DLD1 (cell line): ENCODE measurements around the gene GHR.

ENCODE experiments used
- in situ Hi-C: cut with HindIII; loops from 2 replicates; pipeline ENCODE4 v1.10.0; 2017; ENCODE audit warnings: low sequenced_read_pairs

The GHR gene

DNA sequence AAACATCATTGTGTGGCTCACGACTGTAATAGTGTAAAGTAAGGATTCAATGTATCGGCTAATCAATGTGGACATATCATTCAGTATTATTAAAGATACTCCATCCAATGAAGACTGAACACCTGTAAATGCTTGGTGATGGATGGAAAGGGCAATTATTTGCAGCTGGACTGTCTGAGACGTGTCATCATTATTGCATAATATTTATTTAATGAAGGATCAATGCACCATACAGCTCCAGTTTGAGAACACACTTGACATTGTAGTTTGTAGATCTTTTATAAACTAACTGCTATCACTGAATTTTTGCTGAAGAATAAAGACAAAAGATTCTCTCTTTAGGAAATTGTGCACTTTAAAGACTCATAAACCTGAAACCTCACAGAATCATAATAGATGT lies 215.7 kb downstream of the GHR start:
- in situ Hi-C loops = no loop called here

GRCh38 chr5:42640835-42641234 lies 217.6 kb downstream of the GHR start:
- in situ Hi-C loops = no loop called here

DNA sequence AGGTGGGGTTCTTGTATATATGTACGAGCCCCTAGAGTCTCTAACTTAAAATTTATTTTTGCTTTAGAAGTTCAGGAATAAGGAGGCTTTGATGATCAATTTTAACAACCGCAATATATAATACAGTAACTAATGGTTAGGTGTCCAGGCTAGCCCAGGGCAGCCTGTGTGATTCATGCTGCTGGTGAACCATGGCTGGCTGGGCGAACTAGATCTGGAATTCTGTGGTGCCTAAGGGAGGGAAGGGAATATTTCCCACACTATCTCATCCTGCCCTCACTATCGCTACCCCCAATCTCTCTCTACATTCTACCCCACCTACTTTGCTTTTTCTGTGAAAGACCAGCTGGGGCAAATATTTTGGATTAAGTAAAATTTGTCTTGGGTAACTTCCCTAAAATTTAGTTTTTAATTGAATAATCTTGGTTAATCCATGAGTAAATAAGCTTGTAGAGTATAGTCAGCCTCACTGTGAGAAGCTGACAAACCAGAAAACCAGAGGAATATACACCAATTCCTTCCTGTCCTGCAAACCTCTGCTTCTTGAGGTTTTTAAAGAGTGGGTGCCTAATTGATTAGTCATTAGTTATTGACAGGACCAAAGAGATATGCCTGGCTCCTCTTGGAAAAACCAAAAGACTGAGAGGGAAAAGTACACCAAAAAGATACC lies 218.2 kb downstream of the GHR start:
- in situ Hi-C loops = no loop called here

DNA sequence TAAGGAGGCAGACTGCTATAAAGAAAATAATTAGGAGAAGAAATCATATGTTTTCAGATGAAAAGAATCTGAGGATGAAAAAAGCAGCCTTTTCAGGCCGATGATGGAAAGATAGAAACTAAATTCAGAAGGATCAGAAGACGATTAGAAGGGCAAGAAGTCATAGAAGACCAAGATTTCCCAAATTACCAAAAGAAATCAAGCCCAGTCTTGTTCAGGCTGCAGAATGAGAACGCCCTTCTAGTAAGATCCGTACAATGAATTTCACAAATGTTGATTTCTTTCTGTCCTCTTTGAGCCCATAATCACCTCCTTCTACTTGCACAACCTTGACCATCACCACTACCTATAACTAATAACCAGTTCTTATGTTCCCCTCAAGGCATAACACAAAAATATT lies 218.8 kb downstream of the GHR start:
- in situ Hi-C loops = no loop called here

GRCh38 chr5:42643360-42643759 lies 220.1 kb downstream of the GHR start:
- in situ Hi-C loops = no loop called here

- in situ Hi-C loops = no loop called here
Measured at GRCh38 chr5:42645138-42645537, 221.9 kb downstream of the GHR start.

- in situ Hi-C loops = no loop called here
Measured at GRCh38 chr5:42648036-42648435, 224.8 kb downstream of the GHR start.

DNA sequence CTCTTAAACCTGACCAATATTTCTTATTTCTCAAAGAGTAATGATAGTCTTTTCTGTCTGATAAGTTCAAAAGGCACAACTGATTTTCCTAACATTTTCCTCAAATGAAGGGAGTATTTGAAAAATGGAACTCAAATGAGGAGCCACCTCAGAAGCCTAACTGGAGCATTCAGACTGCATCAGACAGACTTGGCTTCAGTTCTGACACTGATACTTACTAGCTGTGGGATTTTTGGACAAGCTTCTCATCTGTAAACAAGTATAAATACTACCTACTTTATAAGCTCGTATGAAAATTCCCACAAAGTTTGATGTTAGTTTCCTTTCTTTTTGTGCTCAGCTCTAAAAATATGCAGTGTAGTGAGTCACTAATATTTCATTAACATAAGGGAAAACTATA lies 225.7 kb downstream of the GHR start:
- in situ Hi-C loops = no loop called here

GRCh38 chr5:42650084-42650483 lies 226.8 kb downstream of the GHR start:
- in situ Hi-C loops = loop anchor here (10.0 kb wide), 1 partner anchor 75 kb away; no protein-coding TSS in a partner anchor

DNA sequence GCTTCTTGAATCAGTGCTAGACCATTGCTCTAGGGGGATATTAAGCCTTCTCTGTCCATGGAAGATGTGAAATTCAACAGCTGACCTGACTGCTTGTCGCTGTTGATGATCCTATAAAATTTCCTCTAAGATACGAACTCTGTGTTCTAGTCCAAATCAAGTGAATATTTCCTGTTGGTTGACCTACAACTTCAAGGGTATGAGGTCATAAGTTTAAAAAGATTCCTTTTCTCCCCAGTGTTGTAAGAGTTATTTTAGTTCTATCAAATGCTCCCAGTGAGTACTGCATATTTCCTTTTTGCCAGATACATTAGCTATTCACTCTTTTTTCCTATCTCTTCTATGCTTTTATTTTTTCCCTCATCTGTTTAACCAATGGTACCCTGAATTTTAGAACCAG lies 230.5 kb downstream of the GHR start:
- in situ Hi-C loops = loop anchor here (10.0 kb wide), 1 partner anchor 71 kb away; no protein-coding TSS in a partner anchor

DNA sequence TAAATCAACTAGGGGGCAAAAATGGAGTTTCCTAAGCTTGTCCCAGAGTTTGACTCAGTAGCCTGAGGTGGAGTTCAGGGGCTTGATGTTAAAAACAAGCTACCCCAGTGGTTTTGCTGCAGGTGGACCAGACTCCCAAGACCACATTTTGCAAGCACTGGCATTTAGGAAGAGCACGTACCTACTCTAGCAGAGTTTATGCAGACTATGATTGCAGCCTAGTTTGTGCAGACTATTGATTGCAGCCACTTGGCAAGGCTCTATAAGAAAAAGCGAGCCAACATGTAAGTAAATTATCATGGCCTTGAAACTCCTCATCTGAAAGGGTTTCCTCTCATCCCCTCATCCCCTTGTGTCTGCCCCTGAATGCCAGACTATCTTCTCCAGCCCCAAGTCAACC lies 231.4 kb downstream of the GHR start:
- in situ Hi-C loops = loop anchor here (10.0 kb wide), 1 partner anchor 70 kb away; no protein-coding TSS in a partner anchor

- in situ Hi-C loops = loop anchor here (10.0 kb wide), 1 partner anchor 69 kb away; no protein-coding TSS in a partner anchor
Measured at GRCh38 chr5:42655982-42656650, 232.9 kb downstream of the GHR start.

GRCh38 chr5:42656651-42657015 lies 233.4 kb downstream of the GHR start:
- in situ Hi-C loops = loop anchor here (10.0 kb wide), 1 partner anchor 68 kb away; no protein-coding TSS in a partner anchor

DNA sequence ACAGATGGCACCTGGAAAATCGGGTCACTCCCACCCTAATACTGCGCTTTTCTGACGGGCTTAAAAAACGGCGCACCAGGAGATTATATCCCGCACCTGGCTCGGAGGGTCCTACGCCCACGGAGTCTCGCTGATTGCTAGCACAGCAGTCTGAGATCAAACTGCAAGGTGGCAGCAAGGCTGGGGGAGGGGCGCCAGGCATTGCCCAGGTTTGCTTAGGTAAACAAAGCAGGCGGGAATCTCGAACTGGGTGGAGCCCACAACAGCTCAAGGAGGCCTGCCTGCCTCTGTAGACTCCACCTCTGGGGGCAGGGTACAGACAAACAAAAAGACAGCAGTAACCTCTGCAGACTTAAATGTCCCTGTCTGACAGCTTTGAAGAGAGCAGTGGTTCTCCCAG lies 236.6 kb downstream of the GHR start:
- in situ Hi-C loops = loop anchor here (10.0 kb wide), 1 partner anchor 65 kb away; no protein-coding TSS in a partner anchor

DNA sequence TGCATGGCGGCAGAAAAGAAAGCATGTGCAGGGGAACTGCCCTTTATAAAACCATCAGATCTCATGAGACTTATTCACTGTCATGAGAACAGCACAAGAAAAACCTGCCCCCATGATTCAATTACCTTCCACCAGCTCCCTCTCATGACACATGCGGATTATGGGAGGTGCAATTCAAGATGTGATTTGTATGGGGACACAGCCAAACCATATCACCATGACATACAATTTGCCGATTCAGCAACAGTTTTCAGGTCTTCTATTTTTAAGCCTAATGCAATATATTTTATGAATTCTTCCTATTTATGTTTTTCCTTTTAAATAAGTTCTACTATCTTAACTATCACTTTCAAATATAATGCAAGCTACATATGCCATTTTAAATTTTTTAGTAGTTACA lies 242.6 kb downstream of the GHR start:
- in situ Hi-C loops = no loop called here

GRCh38 chr5:42666869-42667268 lies 243.6 kb downstream of the GHR start:
- in situ Hi-C loops = no loop called here

GRCh38 chr5:42668254-42668653 lies 245.0 kb downstream of the GHR start:
- in situ Hi-C loops = no loop called here

- in situ Hi-C loops = no loop called here
Measured at GRCh38 chr5:42672925-42673324, 249.7 kb downstream of the GHR start.

GRCh38 chr5:42675602-42676001 lies 252.4 kb downstream of the GHR start:
- in situ Hi-C loops = no loop called here

- in situ Hi-C loops = no loop called here
Measured at GRCh38 chr5:42676362-42676761, 253.1 kb downstream of the GHR start.

DNA sequence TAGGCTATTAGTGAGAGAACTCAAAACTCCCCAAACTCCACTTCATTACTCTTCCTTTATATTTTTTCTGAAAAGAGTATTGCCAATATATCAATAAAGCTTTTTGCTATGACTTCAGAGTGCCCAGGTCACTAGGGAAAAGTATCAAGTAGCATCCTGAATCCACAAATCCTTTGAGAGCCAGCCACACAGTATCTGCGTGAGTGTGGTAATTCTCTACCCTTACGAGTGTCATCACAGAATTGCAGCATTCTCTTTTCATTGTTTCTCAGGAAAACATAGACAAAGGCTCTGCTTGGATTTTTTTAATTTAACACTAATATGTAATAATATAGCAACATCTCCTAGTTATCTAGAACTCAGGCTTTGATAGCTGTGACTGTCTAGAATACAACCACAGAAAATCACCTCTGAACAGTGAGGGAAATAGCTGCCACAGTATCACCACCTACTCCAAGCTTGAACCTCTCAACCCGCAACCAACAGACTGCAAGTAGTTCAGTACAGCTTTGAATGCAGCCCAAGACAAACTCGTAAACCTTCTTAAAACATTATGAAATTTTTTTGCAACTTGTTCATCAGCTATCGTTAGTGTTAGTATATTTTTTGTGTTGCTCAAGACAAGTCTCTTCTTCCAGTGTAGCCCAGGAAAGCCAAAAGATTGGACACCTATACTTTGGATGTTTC lies 254.1 kb downstream of the GHR start:
- in situ Hi-C loops = no loop called here

DNA sequence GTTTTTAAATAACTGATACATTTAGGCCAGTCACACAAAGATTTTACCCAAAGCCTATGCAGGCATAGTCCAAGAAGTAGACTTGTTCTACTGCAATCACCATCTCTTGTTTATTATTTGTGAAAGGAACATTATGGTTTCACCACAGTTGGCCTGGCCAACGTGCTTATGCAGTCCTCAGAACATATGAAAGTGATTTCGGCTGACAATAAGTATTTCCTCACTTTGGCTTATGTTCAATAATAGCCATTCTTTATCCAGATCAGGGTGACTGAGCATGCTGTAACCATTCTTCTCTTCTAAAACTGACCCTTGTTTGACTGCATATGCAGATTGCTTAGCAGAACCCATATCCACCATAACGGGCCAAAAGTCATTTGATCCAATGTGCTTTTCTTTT lies 256.8 kb downstream of the GHR start:
- in situ Hi-C loops = no loop called here
